Measurements from ENCODE around the gene ARAP1.

Gene ARAP1

DNA sequence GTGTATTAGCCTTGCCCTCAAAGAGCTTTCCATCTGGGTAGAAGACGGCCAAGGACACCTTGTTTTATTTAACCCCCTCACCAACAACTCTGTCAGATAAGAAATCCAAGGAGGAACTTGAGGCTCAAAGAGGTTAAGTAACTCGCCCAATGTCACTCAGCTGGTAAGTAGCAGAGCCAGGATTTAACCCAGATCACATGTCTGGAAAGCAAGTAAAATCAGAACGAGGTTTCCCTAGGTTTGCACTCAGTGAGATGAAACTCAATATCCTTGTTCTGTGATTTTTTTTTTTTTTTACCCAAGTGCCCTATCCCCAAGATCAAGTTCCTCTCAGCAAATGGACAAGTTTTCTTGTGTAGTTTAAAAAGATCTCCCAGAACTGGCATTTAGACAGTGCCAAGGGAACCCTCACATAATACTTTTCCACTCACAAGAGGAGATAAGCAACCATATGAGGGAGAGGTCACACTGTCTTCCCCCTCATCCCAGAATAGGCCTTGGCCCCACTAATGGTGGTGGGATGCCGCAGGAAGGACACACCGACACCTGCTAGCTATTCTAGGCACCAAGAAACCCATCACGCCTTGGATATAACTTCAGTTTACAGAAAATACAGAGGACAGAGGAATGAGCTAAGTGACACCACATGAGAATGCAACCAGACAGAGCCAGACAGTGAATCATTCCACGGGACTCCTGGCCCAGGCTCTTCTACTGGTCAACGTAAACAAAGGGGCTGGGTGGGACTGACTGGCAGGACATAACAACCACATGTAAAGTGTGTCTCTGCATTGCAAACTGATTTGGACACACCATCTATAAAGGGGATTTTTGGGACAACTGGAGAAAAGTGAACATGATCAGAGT lies 8.6 kb upstream of the ARAP1 start:
- no peak for FAIRE-seq

DNA sequence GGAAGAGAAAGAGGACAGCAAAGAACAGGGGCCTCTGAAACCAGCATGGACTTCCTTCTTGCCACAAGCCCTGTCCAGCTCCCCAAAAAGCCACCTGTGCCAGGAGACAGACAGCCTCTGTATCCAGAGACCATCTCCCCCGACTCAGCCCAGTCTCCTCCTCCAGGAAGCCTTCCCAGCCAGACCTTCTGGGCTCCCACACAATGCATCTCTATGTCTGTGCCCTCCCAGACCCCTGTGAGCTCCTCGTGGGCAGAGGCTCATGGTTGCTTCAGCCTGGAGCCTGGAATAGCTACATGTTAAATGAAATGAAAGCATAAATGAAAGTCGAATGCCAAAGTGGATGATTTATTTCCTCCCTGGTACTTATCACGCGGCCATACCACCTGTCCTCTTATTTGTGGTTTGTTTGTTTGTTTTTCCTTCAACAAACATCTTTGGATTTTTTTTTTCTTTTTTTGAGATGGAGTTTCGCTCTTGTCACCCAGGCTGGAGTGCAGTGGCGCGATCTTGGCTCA lies 7.3 kb upstream of the ARAP1 start:
- FAIRE-seq: no peak

DNA sequence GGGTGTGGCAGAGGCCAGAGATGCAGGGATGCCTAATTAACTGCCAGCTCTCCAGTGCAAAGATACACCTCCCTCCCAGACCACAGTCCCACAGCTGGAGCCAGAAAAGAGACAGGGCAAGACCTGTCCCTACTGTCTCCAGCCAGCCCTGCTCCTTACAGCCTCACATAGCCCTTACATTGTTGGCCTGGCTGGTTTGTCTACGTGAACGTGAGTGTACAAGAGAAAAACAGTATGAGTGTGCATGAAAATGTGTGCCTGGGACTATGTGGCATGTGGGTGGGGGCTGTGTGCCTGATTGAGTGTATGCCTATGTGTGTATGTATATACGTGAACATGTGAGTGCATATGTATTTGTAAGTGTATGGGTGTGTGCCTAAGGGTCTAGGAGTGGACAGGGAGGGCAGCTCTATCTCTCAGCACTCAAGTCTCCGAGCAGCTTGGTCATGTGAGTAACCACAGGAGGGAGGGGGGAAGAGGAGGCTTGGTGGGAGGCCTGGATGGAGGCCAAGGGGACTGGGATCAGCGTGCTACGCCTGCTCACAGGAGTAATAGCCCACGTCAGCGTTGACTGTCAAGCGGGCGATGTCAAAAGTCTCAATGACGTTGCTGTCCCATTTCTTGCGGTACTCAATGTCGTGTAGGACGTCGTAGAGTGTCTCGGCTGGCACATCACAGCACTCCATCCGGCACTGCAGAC lies 6.6 kb upstream of the ARAP1 start:
- no peak for FAIRE-seq

DNA sequence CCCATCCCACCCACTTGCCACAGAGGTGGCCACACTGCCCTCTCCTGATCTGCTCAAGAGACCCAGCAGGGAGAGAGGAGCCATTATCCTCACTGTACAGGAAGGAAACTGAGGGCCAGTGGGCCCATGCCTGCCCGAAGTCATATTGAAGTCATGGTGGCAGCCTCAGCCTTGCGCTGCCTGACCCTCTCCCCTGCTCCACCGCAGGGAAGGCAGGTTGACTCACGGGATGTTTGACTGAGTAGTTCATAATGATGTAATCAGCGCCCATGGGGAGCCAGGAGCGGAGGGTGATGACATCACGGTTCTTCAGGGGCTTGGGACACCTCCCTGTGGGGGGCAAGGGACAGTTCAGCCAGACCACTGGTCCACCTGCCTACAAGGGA lies 6.1 kb upstream of the ARAP1 start:
- FAIRE-seq: no peak

DNA sequence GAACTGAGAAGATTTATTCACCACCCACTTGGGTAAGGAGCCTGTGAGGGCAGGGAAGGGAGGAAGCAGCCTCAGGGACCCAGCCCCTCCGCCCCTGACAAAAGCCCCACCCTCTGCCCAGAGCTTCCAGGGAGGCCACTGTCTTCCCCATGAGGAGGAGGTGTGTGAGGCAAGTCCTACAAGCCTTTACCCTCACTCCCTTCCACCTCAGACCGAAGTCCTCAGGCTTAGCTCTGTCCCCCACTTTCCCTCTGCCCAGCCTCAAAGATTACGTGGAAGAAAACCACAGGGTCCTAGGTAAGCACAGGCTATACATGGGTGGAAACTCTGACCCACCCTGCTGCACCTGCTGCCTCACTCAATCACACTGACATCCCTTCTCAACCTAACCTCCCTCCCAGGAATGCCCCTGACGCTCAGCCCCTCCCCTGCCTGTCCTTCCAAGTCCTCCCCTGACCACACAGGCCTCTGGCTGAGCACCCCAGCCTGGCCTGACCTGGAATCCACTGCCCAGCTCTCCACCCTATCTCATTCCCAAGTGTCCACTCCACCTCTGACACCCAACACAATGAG lies 3.6 kb upstream of the ARAP1 start:
- FAIRE-seq: no peak

DNA sequence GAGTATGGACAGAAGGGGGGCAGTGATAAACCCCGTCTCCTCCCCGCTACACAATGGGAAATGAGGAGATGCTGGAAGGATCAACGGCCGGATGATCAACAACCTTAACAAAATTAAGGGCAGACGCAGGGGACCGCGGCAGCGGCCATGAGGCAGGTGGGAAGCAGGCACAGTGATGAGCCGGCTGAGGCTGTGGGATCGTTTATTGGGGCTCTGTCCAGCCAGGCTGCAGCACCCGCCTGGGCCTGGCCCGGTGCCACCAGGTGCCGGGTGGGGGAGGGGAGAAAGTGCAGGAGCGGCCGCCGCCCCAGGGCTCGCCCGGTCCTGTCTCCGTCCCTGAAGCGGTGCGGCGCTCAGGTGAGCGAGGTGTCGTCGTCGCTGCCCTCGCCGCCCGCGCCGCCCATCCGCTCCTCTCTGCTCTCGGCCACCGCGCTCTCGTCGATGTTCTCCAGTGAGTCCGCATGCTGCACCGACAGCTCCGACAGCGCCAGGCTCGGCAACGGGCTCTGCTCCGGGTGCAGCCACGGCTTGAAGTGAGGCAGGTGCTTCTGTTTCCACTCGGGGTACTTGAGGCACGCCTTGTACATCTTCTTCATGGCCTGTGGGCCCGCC lies 2.4 kb upstream of the ARAP1 start:
- FAIRE-seq: no peak

DNA sequence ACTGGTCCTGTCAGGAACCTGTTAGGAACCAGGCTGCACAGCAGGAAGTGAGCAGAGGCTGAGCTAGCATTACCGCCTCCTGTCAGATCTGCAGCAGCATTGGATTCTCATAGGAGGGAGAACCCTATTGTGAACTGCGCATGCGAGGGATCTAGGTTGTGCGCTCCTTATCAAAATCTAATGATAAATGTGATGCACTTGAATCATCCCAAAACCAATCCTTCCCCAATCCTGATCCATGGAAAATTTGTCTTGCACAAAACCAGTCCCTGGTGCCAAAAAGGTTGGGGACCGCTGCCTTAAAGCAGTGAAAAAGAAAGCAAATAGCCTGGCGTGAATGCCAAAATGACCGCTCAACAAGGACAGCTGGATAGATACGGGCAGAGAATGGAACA lies 1.9 kb upstream of the ARAP1 start:
- no peak for FAIRE-seq

DNA sequence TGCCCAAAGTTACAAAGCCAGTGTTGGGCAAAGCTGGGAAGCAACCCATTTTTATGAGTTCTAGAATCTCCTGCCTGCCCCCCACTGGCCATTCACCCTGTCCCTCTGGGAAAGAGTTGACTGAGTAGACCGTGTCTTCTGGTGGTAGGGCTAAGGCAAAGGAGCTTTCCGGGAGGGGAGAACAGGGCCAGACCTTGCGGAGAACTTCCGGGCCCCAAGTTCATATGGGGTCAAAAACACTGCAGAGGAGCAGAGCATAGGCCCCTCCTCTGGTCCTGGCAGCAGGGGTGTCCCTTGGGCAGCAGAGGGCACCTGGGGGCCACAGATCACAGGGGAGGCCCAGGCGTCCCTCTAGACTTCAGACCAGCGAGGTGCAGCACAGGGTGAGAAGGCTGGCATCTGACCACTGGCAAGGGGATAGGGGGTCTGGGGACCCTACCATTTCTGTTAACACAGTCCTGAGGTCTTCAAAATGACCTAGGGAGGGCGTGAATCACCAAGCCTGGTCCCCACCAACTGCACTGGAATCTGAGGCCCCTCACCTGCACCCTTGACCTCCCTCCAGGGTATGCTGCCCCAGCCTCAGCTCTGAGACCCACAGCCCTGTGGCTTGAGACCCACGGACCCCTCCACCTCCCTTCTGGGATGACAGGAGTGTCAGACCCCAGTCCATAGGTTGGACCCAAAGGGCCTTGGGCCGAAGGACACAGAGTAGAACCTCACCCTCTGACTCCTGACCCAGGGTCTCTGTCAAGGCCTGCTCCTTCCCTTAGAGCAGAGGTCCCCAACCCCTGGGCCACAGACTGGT lies 1.3 kb upstream of the ARAP1 start:
- FAIRE-seq: no peak

DNA sequence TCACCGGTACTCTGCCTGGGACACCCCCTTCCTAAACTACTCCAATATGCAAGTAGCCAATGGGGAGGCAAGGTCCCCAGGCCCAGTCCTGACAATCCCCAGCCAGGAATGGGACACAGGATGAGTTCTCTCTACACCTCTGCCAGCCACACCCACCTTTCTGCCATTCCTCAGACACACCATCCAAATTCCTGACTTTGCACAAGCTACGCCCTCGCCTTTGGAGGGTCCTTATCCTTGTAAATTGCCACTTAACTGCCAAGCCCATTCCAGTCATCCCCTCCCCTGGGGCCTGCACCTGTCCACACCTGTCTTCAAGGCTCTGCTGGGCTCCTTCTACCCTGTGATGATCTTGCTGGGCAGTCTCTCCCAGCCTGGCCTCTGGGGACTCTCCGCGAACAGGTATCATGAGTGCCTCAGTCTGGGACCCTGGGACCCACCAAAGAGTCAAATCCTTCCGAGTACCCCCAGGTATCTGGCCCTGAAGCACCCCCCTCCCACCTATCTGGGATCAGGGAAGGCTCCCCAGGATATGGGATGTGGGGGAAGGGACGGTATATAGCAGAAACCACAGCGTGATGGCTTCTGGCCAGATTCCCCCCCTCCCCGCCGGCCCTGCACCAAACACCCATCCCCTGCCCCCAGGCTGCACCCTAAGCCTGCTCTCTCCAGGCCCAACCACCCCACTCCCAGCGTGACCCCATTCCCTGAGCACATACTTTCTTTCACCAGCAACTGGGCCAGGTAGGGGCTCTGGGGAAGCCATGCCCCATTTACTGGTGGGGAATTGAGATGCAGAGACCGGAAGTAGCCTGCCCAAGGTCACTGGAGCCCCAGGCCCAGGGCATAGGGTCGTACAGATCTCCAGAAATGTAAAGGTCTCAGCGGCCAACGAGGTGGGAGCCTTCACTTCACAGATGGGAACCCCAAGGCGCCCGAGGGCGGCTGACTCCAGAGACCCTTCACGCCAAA lies 806 bp downstream of the ARAP1 start:
- no peak for FAIRE-seq

DNA sequence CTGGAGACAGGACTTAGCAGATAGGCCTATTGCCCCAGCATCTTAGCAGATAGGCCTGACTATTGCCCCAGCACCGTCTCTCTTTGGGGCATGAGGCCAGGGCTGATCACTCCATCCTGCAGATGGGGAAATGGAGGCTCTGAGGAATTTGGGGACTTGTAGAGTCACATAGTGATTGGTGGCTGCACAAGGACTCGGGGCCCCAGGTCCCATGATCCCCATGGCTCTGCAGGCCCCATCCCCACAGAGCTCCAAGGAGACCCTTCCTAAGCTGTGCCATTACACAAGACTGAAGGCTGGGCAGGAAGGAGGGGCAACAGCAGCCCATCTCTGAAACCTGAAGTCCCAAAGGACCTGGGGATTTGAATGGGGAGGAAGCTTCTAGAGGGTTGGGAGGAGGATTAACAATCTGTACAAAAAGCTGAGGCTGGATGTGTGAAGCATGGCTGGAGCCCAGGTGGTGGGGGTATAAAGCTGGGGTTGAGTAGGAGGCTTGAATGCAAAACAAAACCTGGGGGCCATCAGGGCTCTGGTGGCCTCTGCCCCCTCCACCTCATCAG lies 1.6 kb downstream of the ARAP1 start:
- no peak for FAIRE-seq

DNA sequence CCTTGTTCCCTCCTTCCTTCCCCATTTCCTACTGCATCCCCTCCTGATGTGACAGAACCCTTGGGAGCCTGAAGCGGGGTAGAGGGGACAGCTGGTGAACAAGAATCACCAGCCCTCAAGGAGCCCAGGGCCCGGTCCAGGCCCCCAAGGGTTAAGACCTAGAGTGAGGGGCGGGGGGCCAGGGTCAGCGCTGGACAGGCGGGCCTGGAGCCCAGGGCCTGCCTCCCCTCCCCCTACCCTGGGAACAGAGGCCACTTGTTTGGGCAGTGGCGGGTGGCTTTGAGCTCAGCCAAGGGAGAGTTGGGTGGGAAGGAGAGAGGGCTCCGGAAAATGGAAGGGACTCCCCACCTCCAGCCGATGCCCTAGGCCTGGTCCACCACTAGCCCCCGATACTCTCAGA lies 2.1 kb downstream of the ARAP1 start:
- FAIRE-seq: no peak

DNA sequence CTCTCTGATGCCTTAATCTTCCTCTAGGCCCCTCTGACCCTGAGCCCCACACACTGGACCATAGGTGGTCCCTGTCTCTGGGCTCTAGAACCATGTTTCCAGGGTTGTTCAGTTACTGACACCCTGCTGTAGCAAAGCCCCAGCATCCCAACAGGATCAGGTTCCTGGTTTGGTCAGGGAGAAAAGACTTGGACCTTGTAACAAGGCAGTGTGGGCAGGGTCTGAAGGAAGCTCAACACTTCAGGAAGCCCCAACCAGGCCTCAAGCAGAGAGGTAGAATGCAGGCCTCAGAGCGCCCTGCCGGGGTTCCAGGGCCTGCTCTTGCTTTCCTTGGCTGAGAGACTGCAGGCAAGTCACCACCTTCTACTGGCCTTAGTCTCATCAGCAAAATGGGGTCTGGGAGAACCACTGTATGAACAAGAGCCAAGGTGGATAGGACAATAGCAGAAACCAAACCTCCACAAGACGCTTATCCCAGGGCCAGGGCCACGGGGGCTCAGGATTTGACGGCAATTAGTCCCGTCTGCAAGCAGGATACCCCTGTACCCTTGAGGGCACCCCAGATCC lies 4.8 kb downstream of the ARAP1 start:
- FAIRE-seq: no peak

DNA sequence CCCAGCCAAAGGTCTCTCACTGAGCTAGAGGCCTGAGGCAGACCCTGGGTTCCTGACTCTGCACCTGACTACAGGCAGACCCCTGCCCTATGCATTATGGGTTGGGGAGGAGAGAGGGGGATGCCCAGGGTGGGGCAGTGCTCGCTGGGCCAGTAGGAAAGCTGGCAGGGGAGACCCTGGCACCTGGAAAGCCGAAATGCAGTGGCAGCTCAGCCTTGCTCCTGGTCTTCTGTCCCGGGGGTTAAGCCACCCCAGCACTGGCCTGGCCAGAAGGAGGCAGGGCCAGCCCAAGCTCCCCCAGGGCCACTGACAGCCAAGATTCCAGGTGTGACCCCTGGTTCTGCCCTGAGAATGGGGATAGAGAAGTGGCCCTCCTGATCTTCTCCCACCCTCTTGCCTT lies 5.4 kb downstream of the ARAP1 start:
- FAIRE-seq: no peak

DNA sequence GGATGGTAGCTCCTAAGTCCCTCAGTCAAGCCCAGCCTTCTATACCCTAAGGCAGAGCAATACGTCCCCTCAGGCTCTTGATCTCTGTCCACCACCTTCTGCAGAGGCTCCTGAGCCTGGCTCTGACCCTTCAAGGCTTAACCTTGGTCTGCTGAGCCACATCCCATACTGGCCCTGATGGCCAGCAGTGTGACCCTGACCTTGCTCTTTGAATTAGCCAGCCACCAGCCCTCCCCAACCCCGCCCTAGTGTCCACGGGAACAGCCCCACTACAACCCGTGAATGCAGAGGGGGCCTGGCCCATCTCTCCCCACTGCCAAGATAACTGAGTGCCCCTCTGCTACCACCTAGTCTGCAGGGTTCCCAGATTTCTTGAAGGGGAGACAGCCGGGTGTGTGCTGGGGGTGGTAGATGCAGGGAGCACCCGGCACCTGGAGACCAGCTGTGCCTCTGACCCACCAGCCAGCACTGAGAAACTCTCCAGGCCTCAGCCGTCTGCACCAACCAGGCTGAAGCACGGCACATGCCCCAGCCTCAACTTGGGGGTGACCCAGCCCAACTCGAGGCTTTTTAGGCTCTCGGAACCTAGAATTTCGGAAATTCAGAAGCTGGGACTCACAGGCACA lies 6.2 kb downstream of the ARAP1 start:
- FAIRE-seq: no peak

DNA sequence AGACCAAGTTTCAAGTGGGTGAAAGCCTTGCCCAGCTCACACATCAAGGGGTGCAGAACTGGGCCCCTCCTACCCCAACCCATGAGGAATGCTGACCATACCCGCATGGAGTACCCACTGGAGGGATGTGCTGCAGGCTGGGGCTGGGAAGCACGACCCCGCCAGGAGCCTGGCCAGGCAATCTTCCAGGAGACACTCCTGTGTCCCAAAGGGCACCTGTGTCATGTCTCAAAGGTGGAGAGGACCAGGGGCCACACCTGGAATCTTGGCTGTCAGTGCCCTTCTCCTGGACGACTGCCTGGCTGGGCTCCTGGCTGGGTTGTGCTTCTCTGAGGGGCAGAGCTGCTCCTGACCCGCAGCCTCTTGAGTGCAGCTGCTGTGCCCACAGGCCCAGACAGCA lies 6.7 kb downstream of the ARAP1 start:
- no peak for FAIRE-seq

DNA sequence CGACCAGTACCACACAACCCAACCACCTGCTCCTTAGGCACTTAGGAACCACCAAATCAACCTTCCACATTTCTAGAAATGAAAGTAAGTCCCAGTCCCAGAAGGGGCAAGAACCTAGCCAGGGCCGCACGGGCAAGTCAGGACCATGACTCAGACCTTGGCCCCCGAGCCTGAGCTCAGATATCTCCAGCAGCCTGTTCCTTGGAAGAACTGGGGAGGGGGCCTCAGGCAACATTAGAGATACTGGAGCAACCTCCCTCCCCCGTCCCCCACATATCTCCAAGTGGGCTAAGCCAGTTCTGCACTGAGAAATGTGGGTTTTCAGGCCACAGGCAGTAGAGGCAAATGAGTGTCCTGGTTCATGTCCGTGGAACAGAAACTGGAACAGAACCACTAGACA lies 7.7 kb downstream of the ARAP1 start:
- no peak for FAIRE-seq

DNA sequence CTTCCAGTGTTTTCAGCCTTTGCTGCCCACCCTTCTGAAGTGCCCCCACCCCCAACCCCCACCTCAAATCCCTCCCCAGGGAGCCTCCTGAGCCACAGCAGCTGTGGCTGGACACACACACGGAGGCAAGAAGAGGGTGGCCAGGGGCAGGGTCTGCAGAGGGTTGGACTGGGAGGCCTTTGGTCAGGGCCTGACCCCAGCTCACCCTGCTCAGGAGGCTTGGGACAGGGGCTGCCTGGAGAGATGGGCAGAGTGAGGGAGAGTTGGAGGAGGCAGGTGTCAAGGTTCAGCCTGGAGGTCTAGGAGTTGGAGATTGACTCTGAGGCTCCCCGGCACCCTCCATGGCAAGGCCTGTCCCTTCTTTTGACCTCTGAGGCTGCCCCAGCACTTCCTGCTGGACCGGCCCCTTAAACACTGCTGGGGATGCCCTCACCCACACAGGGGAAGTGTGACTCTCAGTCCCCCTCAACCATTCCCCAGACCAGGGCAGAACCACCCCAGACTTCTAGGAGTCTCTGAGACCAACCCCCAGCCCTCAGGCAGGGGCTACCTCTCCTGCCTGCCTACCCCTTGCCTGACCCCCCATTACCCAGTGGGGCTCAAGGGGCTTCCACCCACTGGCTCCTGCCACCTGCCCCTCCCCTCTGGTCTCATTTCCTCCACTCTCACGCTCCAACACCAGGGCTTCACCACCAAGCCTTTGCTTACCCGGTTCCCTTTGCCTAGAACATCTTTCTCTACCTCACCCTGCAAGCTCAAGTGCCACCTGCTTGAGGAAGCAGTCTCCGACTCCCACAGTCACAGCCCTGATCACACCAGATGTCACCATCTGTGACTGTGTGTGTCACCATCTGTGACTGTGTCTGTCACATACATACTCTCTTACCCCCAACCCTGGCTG lies 8.6 kb downstream of the ARAP1 start:
- FAIRE-seq: no peak

DNA sequence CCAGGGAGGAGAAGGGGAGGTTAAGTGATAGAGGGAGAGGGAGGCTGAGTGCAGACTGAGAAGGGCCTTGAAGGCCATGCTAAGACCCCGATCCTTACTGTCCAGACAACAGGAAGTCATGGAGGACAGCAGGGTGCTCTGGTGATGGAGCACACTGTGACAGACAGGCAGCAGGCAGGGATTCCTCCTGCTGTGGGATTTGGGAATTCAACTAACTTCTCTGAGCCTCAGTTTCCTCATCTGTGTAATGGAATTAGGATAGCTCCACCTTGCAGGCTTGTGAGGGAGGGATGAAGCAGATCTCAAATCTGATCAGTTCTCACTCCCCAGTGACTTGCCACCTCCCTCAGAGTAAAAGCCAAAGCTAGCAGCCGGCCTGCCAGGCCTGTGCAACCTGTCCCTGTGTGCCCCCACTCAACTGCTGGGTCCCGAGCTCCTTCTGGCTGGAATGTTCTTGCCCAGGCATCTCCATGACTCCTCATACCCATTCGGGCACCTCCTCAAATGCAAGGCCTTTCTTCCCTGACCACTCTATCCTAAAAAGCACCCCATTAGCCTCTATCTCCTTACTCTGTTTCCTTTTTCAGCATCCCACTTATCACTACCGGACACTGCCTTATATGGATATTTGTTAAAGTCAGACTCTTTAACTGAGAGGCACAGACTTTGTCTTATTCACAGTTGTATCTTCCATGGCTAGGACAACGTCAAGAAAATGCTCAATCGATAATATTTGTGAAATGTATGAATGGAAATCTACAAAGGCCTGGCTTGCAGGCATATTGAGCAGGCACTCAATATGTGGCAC lies 9.5 kb downstream of the ARAP1 start:
- no peak for FAIRE-seq
